Endothelial cell of coronary artery (primary cell): ENCODE data around the gene SLAMF6. TPM values are rescaled to one million over a fixed set of nuclear protein-coding genes. Genes with fewer than 3 reads are reported as not detected.

Experiments used
- total RNA-seq: library from RNA; depleted of rRNA; stranded (reverse); fragments of >200 nt; gene quantifications from 2 replicates; pipeline ENCODE4 v1.2.3, GENCODE V29; 2014

SLAMF6 gene
- not detected in 2 replicates for total RNA-seq

GRCh38 chr1:160522622-160523345 lies at the start of gene SLAMF6:
TSS of gene SLAMF6 (minus strand) at chr1:160523255. CDS start at chr1:160523192, 63 bp downstream.

Other genes with a start within 250 kb of the SLAMF6 start
- 20.0 and 21.6 TPM in 2 replicates for gene PEX19, start 238.1 kb downstream of the SLAMF6 start, total RNA-seq
- 295 and 307 TPM in 2 replicates for gene COPA, start 180.0 kb downstream of the SLAMF6 start, total RNA-seq
- 54.8 and 91.4 TPM in 2 replicates for gene NCSTN, start 179.9 kb downstream of the SLAMF6 start, total RNA-seq
- gene NHLH1, start 156.2 kb downstream of the SLAMF6 start, total RNA-seq = under 0.01 TPM in 1 of 2 replicates, not detected in the other
- not detected in 2 replicates for gene VANGL2, start 122.7 kb downstream of the SLAMF6 start, total RNA-seq
- not detected in 2 replicates for gene CD84, start 56.2 kb upstream of the SLAMF6 start, total RNA-seq
- gene SLAMF1, start 123.8 kb upstream of the SLAMF6 start, total RNA-seq = not detected in 2 replicates
- gene CD48, start 188.6 kb upstream of the SLAMF6 start, total RNA-seq = not detected in 2 replicates
- 0.09 TPM in 1 of 2 replicates, not detected in the other for gene SLAMF7, start 216.0 kb upstream of the SLAMF6 start, total RNA-seq